Stimulated activated CD8-positive, alpha-beta memory T cell treated with anti-CD3 and anti-CD28 coated beads, Interleukin-7, amount 100 ng/mL, for 24 hours (primary cell): Measurements from ENCODE around the gene ZNRF1.
"Not testable (repeated sequence)": the region's sequence is repeated elsewhere in the genome, so short reads cannot be mapped to it uniquely, and the experiment has no call there.

Source experiments
- DNase-seq: peaks from one replicate; pipeline ENCODE4 v3.0.0-alpha.2; 2020; ENCODE audit warnings: low read depth

ZNRF1 gene

GRCh38 chr16:75079346-75079926, 80.6 kb downstream of the ZNRF1 start:
- DNase-seq = no peak

GRCh38 chr16:75080205-75081029, 81.6 kb downstream of the ZNRF1 start:
- no peak for DNase-seq

GRCh38 chr16:75081179-75081859, 82.5 kb downstream of the ZNRF1 start:
- no peak for DNase-seq

GRCh38 chr16:75083813-75084212, 85.0 kb downstream of the ZNRF1 start:
- no peak for DNase-seq

GRCh38 chr16:75085556-75085955, 86.7 kb downstream of the ZNRF1 start:
- DNase-seq = no peak

GRCh38 chr16:75086281-75086680, 87.5 kb downstream of the ZNRF1 start:
- no peak for DNase-seq

- DNase-seq = no peak
Observed at GRCh38 chr16:75086688-75087374, 88.0 kb downstream of the ZNRF1 start.

DNA sequence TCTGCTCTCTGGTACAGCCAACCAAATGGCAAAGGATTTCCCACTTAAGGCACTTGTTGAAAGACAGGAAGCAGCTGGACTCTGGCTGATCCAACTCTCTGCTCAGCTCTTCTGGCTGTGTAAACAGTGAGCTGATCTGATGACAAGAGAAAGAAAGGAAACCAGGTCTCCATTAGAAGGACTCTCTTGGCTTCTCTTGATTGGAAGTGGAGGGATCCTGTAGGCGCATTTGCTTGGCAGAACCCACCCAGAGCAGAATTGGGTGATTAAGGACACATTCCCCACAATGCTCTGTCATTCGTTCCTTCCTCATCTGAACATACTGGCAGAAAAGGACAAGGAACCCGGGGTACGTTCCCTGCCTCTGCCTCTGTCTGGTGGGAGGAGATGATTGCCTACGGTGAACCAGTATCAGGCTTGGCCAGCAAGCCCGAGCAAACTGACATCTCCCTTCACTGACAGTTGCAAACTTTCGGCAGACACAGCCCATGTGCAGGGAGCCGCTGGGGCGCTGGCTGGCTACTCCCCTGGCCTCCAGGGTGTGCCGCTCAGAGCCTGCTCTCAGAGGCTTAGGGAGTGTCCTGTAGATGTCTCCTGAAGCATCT, 88.7 kb downstream of the ZNRF1 start:
- no peak for DNase-seq

GRCh38 chr16:75088216-75088615, 89.4 kb downstream of the ZNRF1 start:
- DNase-seq = no peak

DNA sequence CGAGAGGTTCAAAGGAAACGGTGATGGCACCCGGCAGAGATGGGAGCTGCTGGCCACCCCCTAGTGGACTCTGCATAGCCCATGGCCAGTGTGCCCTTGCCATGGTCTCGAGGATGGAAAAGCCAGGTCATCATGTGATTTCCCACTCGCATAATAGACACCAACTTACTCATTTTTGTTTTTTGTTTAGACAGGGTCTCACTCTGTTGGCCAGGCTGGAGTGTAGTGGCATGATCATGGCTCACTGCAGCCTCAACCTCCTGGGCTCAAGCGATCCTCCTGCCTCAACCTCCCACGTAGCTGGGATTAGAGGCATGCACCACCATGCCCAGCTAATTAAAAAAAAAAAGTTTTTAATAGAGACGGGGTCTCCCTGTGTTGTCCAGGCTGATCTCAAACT, 90.1 kb downstream of the ZNRF1 start:
- DNase-seq = no peak

GRCh38 chr16:75089486-75090202, 90.8 kb downstream of the ZNRF1 start:
- DNase-seq = no peak

DNA sequence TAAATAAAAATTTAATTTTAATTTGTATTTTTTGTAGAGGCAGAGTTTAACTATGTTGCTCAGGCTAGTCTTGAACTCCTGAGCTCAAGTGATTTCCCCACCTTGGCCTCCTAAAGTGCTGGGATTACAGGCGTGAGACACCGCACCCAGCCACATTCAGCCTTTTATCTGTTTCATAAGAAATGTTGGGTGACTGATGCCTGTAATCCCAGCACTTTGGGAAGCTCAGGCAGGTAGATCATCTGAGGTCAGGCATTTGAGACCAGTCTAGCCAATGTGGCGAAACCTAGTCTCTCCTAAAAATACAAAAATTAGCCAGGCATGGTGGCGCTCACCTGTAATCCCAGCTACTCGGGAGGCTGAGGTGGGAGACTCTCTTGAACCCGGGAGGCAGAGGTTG, 92.1 kb downstream of the ZNRF1 start:
- DNase-seq = not testable (repeated sequence)

DNA sequence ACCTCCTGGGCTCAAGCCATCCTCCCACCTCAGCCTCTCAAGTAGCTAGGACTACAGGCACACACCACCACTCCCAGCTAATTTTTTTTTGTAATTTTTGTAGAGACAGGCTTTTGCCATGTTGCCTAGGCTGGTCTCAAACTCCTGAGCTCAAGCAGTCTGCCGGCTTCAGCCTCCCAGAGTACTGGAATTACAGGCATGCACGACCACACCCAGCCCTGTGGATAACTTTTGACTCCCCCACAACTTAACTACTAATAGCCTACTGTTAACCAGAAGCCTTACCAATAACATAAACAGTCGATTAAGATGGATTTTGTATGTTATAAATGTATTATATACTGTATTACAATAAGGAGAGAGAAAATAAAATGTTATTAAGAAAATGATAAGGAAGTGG, 92.8 kb downstream of the ZNRF1 start:
- DNase-seq = not testable (repeated sequence)

DNA sequence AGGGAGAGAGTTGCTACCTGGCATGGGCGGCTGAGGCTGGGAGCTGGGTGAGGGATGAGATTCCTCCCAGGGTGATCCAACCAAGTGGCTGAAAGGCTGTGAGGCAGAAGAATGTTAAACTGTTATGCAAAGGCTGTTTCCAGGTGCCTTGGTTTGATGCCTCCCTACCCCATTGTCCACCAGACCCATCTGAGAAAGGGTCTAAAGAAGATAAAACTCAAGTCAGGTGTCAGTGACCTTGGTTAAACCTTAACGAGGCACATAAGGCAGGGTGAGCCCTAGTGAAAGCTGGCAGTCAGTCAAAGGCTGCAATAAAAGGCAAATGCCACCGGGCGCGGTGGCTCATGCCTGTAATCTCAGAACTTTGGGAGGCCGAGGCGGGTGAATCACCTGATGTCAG, 94.0 kb downstream of the ZNRF1 start:
- no peak for DNase-seq

- no peak for DNase-seq
Observed at GRCh38 chr16:75093598-75094540, 95.0 kb downstream of the ZNRF1 start.

DNA sequence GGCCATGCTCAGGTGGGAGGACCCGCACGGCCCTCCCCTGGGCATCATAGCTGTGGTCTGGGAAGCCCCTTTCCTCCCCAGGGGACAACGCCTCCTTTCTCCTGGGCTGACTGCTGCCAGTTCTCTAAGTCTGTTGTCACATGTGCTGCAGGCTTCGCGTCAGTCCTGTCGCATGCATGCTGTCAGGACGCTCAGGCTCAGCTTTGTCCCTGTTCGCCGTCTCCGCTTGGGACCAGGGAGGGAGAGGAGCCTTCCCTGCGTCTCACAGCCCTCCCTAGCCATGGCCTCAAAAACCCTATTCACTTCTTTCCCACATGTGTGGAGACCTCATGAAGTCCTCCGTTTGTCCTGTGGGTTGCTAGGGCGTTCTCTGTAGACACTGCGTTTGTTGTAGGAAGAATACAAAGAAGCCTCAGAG, 96.4 kb downstream of the ZNRF1 start:
- no peak for DNase-seq

- DNase-seq = no peak
Observed at GRCh38 chr16:75096656-75097055, 97.8 kb downstream of the ZNRF1 start.

GRCh38 chr16:75097191-75097761, 98.5 kb downstream of the ZNRF1 start:
- no peak for DNase-seq

- peak; percentile 40 for DNase-seq
Observed at GRCh38 chr16:75097941-75098901, 99.4 kb downstream of the ZNRF1 start.
